ENCODE results near the gene USP32.

DNA sequence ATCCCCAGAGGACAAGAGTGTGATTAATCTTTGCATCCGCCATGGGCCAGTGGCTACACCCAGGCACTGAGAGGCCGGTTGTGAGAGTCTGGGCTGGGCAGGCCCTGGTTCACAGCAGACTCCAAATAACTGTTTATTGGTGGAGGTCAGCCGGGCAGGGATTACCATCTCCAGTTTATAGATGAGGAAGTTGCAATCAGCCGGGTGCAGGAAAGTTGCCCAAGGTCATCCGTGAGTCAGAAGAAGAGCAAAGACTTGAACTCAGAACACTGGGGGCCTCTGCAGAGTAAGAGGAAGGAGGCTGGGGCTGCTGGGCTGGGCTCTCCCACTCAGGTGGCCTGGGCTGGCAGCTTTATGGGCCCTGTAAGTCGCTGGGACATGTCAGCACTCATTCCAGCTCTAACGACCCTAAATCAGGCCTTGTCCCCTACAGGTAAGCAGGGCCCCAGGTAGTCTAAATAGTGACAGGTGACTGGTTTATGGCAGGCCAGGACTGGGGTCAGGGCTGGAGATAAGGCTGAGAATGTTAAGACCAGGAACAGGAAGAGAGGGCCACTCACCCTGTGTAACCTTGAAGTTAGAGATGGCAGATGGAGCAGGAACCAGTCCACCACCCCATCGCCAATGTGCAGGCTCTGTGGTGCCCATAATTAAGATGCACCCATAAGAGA, 244.2 kb downstream of the USP32 start:
- no peak for TF ChIP-seq ZNF232 (CRISPR knock-in tag; IDR thresholded peaks at IDR 0.05)
- TF ChIP-seq, protein P1, sequence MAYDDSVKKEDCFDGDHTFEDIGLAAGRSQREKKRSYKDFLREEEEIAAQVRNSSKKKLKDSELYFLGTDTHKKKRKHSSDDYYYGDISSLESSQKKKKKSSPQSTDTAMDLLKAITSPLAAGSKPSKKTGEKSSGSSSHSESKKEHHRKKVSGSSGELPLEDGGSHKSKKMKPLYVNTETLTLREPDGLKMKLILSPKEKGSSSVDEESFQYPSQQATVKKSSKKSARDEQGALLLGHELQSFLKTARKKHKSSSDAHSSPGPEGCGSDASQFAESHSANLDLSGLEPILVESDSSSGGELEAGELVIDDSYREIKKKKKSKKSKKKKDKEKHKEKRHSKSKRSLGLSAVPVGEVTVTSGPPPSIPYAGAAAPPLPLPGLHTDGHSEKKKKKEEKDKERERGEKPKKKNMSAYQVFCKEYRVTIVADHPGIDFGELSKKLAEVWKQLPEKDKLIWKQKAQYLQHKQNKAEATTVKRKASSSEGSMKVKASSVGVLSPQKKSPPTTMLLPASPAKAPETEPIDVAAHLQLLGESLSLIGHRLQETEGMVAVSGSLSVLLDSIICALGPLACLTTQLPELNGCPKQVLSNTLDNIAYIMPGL (CRISPR knock-in tag; IDR thresholded peaks at IDR 0.05), result no peak
- no peak for TF ChIP-seq MAX (CRISPR knock-in tag; IDR thresholded peaks at IDR 0.05)
- no peak for TF ChIP-seq CREM (CRISPR knock-in tag; IDR thresholded peaks at IDR 0.05)
- no peak for TF ChIP-seq KAT7 (CRISPR knock-in tag; IDR thresholded peaks at IDR 0.05; ENCODE audit: borderline replicate concordance)
- TF ChIP-seq, protein P2, sequence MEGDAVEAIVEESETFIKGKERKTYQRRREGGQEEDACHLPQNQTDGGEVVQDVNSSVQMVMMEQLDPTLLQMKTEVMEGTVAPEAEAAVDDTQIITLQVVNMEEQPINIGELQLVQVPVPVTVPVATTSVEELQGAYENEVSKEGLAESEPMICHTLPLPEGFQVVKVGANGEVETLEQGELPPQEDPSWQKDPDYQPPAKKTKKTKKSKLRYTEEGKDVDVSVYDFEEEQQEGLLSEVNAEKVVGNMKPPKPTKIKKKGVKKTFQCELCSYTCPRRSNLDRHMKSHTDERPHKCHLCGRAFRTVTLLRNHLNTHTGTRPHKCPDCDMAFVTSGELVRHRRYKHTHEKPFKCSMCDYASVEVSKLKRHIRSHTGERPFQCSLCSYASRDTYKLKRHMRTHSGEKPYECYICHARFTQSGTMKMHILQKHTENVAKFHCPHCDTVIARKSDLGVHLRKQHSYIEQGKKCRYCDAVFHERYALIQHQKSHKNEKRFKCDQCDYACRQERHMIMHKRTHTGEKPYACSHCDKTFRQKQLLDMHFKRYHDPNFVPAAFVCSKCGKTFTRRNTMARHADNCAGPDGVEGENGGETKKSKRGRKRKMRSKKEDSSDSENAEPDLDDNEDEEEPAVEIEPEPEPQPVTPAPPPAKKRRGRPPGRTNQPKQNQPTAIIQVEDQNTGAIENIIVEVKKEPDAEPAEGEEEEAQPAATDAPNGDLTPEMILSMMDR (IDR thresholded peaks at IDR 0.05), result no peak
- TF ChIP-seq ATF1 (CRISPR knock-in tag; IDR thresholded peaks at IDR 0.05), result no peak

Measured in WTC11 (cell line).